Natural killer cell (primary cell): ENCODE data around the gene EHD3. TPM values are rescaled to one million over a fixed set of nuclear protein-coding genes. Genes with fewer than 3 reads are reported as not detected.

Experiments
- ATAC-seq, 3 donors: fragments of 150-1000 bp in 2 of 3; fragments of 200-7000 bp in 1 of 3; cut with Tn5 transposase; 1 replicate in 1 of 3; 2 replicates in 2 of 3; pipeline ENCODE4 v1.10.0; 2021; ENCODE audit warnings: mild to moderate bottlenecking in 2 of 3, moderate library complexity in 2 of 3
- DNase-seq, 2 donors: peaks; one replicate each; pipeline versions ENCODE4 v3.0.0 to v3.0.0-alpha.2; 2013 to 2021; ENCODE audit warnings: mixed read lengths in 1 of 2
- H3K27ac ChIP-seq: one replicate; pipeline ENCODE4 v1.5.1; 2013; ENCODE audit warnings: mild to moderate bottlenecking, low read length
- H3K27me3 ChIP-seq: one replicate; pipeline ENCODE4 v1.6.1; 2013; ENCODE audit warnings: low read length; ENCODE audit not compliant: control insufficient read depth, insufficient read depth
- H3K36me3 ChIP-seq: one replicate; pipeline ENCODE4 v1.6.1; 2013; ENCODE audit warnings: low read length; ENCODE audit not compliant: control insufficient read depth, insufficient read depth
- H3K4me1 ChIP-seq: one replicate; pipeline ENCODE4 v1.6.1; 2013; ENCODE audit warnings: low read length; ENCODE audit not compliant: control insufficient read depth, insufficient read depth
- H3K4me3 ChIP-seq: one replicate; pipeline ENCODE4 v1.5.1; 2013; ENCODE audit warnings: low read length
- H3K9me3 ChIP-seq: one replicate; pipeline ENCODE4 v1.6.1; 2013; ENCODE audit warnings: low read length; ENCODE audit not compliant: control insufficient read depth, insufficient read depth
- H3K27ac Mint-ChIP-seq, 2 donors: one replicate each; pipeline ENCODE4 v1.8.0; 2022; ENCODE audit warnings: mild to moderate bottlenecking in 2 of 2, mixed read lengths in 2 of 2, moderate library complexity in 1 of 2
- H3K27me3 Mint-ChIP-seq, 2 donors: one replicate each; pipeline ENCODE4 v1.8.0; 2022; ENCODE audit warnings: low read depth in 2 of 2, mixed read lengths in 2 of 2
- H3K36me3 Mint-ChIP-seq: one replicate; pipeline ENCODE4 v1.8.0; 2022; ENCODE audit warnings: mixed read lengths
- H3K4me1 Mint-ChIP-seq, 2 donors: one replicate each; pipeline ENCODE4 v1.8.0; 2022; ENCODE audit warnings: mixed read lengths in 2 of 2
- H3K4me3 Mint-ChIP-seq: one replicate; pipeline ENCODE4 v1.8.0; 2022; ENCODE audit warnings: mild to moderate bottlenecking, moderate library complexity, mixed read lengths
- H3K9me3 Mint-ChIP-seq, 2 donors: one replicate each; pipeline ENCODE4 v1.8.0; 2022; ENCODE audit warnings: mixed read lengths in 2 of 2
- WGBS: methylation state at CpG from one replicate; pipeline ENCODE4 v1.1.7; 2013; ENCODE audit warnings: missing lambda C conversion rate; ENCODE audit not compliant: insufficient coverage; 5-methylcytosine and 5-hydroxymethylcytosine counted together
- intact Hi-C: fragments of 100-400 bp; cut with micrococcal nuclease; formaldehyde crosslinking; loops from one replicate; pipeline ENCODE4 v1.14.2; 2022
- total RNA-seq, 4 donors: library from RNA; stranded (reverse); fragments of 120-200 nt in 1 of 4; gene quantifications; one replicate each; pipeline versions ENCODE4 v1.2.3 to v1.2.4, GENCODE V29; 2013 to 2022
- TF ChIP-seq, protein P1 (sequence below): fragments of 200-600 bp; IDR thresholded peaks from one replicate; pipeline ENCODE4 v1.8.0; 2022; ENCODE audit warnings: antibody characterized with exemption

Gene EHD3
- total RNA-seq, 3 donors from 2014 or later (not counting 1 experiment from before 2014, with no cell fraction given) = 5.6 to 7.8 (median 7.2) TPM

DNA sequence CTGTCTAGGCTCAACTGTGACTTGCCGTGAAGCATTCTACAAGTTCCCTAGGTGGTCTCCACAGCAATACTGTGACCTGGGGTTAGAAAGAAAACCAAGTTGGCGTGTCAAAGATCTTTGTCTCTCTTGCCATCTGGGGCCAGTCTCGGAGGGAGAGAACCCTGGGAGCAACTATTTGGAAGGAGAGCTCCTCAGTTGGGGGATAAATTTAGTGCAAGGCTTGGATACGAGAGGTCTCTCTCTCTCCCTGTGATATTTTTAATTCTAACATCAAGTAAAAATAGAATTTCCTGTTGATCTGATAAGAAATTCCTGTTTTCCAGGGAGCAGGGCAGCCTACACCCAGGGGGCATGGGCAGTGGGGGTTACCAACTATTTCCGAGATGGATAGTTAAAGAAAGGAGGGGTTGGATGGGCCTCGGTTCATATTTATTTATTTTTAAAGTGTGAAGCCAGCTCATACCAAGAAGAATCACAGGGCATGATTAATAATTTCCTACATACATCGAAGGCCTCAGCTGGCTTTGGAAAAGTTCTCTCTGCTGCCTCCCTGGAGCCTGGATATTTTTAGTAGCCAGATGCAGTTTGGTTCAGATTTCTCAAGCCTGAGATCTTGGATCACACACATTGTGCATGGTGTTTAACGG lies 62.8 kb downstream of the EHD3 start:
- TF ChIP-seq, protein P1, sequence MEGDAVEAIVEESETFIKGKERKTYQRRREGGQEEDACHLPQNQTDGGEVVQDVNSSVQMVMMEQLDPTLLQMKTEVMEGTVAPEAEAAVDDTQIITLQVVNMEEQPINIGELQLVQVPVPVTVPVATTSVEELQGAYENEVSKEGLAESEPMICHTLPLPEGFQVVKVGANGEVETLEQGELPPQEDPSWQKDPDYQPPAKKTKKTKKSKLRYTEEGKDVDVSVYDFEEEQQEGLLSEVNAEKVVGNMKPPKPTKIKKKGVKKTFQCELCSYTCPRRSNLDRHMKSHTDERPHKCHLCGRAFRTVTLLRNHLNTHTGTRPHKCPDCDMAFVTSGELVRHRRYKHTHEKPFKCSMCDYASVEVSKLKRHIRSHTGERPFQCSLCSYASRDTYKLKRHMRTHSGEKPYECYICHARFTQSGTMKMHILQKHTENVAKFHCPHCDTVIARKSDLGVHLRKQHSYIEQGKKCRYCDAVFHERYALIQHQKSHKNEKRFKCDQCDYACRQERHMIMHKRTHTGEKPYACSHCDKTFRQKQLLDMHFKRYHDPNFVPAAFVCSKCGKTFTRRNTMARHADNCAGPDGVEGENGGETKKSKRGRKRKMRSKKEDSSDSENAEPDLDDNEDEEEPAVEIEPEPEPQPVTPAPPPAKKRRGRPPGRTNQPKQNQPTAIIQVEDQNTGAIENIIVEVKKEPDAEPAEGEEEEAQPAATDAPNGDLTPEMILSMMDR = no peak
- Mint-ChIP-seq H3K27me3 (peaks cover 16% of the 10 kb centered on the region in 2 donors), H3K36me3 (no peaks in the 10 kb centered on the region), H3K9me3 (no peaks in the 10 kb centered on the region), H3K27ac (no peak overlapping the region), H3K4me1 (no peaks in the 10 kb centered on the region), H3K4me3 (no peak overlapping the region)
- no peaks in the 10 kb centered on the region for H3K4me1 ChIP-seq
- no peak overlapping the region for H3K27ac ChIP-seq
- no peaks in the 10 kb centered on the region for H3K27me3 ChIP-seq
- no peak for DNase-seq
- intact Hi-C loops = no loop called here
- H3K36me3 ChIP-seq = no peaks in the 10 kb centered on the region
- no peaks in the 10 kb centered on the region for H3K9me3 ChIP-seq
- WGBS = 88% methylated on average over 6 of the region's 8 CpGs
- no peak overlapping the region for H3K4me3 ChIP-seq
- ATAC-seq = no peak

DNA sequence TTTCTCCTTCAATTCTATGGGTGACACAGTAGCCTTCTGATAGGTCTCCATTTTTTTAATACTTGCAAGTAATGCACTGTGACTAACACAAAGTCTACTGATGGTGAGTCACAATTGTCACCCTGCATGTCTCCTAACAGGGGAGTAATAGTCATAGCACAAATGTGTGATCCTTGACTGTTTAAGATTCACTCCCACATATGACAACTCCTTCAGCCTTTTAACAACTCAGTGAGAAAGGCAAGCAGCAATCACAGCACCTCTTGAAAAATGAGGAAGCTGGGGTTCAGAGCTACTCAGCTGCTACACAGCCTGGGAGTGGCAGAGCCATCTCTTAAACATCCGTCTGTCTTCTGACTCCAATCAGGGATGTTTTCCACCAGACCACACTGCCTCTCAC lies 63.8 kb downstream of the EHD3 start:
- no peaks in the 10 kb centered on the region for H3K4me1 ChIP-seq
- intact Hi-C loops = no loop called here
- no peaks in the 10 kb centered on the region for H3K9me3 Mint-ChIP-seq
- ATAC-seq (peak in 2 of 3 donors; percentile 29 to 34), DNase-seq (no peak)
- no peaks in the 10 kb centered on the region for H3K9me3 ChIP-seq
- H3K27me3 Mint-ChIP-seq = peaks cover 16% of the 10 kb centered on the region in 2 donors
- H3K36me3 Mint-ChIP-seq = no peaks in the 10 kb centered on the region
- H3K4me1 Mint-ChIP-seq = no peaks in the 10 kb centered on the region
- TF ChIP-seq, protein P1 = no peak
- H3K4me3 Mint-ChIP-seq = no peak overlapping the region
- H3K27ac Mint-ChIP-seq = no peak overlapping the region
- WGBS = 8% methylated on average over 1 of the region's 1 CpG
- no peak overlapping the region for H3K4me3 ChIP-seq
- H3K36me3 ChIP-seq = no peaks in the 10 kb centered on the region
- no peak overlapping the region for H3K27ac ChIP-seq
- no peaks in the 10 kb centered on the region for H3K27me3 ChIP-seq

DNA sequence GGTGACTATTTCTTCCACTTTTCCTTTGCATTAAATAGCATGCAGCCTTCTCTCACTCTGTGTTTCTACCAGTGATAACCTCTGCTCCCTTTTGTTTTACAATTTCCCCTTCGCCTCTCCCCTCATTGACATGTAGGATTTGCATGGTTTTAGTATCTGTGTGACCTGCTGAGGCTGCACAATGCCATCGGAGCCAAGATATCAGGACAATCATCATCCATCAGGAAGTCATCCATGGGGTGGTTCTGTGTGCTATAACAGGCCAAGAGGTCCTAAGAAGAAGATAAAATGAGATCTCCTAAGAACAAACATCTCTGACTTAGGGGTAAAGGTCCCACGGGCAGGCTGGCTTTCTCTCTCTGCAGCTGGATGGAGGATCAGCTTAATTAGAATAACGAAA lies 65.6 kb downstream of the EHD3 start:
- Histone ChIP-seq H3K9me3 (no peaks in the 10 kb centered on the region), H3K36me3 (no peaks in the 10 kb centered on the region), H3K27ac (no peak overlapping the region), H3K27me3 (no peaks in the 10 kb centered on the region), H3K4me3 (no peak overlapping the region), H3K4me1 (no peaks in the 10 kb centered on the region)
- DNase-seq = no peak
- TF ChIP-seq, protein P1 = no peak
- H3K27ac Mint-ChIP-seq = no peak overlapping the region
- WGBS = 82% methylated on average over 3 of the region's 4 CpGs
- no peak overlapping the region for H3K4me3 Mint-ChIP-seq
- H3K4me1 Mint-ChIP-seq = no peaks in the 10 kb centered on the region
- intact Hi-C loops = no loop called here
- no peaks in the 10 kb centered on the region for H3K36me3 Mint-ChIP-seq
- no peaks in the 10 kb centered on the region for H3K9me3 Mint-ChIP-seq
- peaks cover 16% of the 10 kb centered on the region in 2 donors for H3K27me3 Mint-ChIP-seq
- no peak for ATAC-seq

DNA sequence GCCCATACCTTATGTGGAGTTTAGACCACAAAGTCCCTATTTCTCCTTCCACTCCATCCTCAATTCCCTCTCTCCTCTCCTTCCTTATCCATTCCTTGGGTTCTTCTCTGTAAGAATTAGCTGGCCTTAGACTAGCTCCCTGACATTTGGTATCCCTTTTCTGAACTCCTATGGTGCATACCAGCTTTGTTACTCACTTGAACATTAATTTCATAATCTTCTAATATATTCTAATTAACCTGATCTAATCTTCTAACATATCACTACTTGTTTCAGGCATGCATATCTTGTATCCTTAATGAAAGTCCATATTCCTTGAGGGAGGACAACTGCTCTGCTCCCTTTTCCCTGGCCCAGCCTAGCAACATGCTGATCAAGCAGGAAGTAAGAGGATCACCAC lies 66.4 kb downstream of the EHD3 start:
- Mint-ChIP-seq H3K4me1 (no peaks in the 10 kb centered on the region), H3K4me3 (no peak overlapping the region), H3K9me3 (no peaks in the 10 kb centered on the region), H3K27me3 (peaks cover 9 to 14% of the 10 kb centered on the region in 2 donors), H3K36me3 (no peaks in the 10 kb centered on the region), H3K27ac (no peak overlapping the region)
- no peaks in the 10 kb centered on the region for H3K27me3 ChIP-seq
- H3K4me1 ChIP-seq = no peaks in the 10 kb centered on the region
- no peak overlapping the region for H3K27ac ChIP-seq
- H3K36me3 ChIP-seq = no peaks in the 10 kb centered on the region
- H3K4me3 ChIP-seq = no peak overlapping the region
- DNase-seq (no peak), ATAC-seq (no peak)
- H3K9me3 ChIP-seq = no peaks in the 10 kb centered on the region
- intact Hi-C loops = no loop called here
- TF ChIP-seq, protein P1 = no peak
